Measurements from ENCODE around the gene ANKRD2. TPM values are rescaled to one million over a fixed set of nuclear protein-coding genes. Genes with fewer than 3 reads are reported as not detected.

ANKRD2 gene
- polyA plus RNA-seq, 3 donors from 2014 or later: not detected

DNA sequence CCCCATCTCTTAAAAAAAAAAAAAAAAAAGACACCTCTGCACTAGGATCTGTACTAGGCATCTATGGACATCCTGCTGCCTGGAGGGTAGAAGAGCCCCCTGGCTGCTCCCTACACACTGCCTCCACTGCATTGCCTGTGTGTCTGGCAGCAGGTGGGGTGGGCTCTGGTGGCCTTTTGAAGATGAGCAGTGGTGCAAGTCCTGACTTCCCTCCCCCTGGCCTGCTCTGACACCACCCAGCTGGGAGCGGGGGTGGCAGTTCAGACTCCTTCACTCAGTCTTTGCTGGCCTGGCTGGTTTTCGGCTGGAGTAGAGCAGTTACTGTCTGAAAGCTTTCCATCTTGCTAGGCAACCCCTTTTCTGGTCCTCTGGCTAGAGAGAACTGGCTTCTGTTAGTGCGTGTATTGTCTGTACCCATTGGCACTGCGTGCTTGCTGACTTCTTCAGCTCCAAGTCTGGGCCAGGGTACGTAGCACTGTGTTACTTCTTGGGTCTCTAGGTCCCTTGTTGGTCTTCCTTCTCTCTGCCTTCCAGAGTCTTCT is 34.6 kb downstream of the ANKRD2 start:
- H3K4me1 Mint-ChIP-seq: no peaks in the 10 kb centered on the region

DNA sequence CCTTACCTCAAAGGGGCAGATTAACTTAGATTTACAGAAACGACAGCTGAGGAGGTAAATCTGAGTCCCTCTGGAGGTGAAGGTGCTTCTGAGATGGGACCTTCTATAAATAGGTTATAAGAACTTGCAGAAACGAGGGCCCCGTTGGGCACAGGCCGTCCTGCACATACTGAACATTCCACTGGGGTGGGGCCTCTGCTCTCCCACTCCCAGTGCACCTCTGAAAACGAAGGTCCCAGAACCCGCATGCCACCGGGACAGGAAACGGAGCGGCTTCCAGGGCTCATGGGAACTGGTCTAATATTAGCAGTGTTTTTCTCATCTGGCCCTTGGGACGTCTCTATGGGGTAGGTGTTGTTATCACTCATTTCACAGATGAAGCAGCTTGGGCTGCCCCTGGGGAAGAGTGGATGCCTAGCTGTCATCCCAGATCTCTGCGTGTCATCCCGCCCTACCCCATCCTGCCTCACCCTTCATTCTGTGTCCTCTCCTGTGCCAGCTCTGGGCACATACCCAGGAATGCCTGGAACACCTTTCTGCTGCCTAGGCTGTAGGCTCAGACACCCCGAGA is 36.5 kb downstream of the ANKRD2 start:
- Mint-ChIP-seq H3K4me1 (no peaks in the 10 kb centered on the region), H3K4me3 (no peak overlapping the region), H3K27me3 (ENCODE audit: low read depth in 3 of 3) (peaks cover 0 to 5% (median 0%) of the 10 kb centered on the region in 3 donors), H3K27ac (no peak overlapping the region), H3K36me3 (no peaks in the 10 kb centered on the region), H3K9me3 (no peaks in the 10 kb centered on the region)
- no peak for DNase-seq

More for the DNA sequence above, 34.6 kb downstream of the ANKRD2 start:
- no peaks in the 10 kb centered on the region for H3K9me3 Mint-ChIP-seq
- H3K27me3 Mint-ChIP-seq (ENCODE audit: low read depth in 3 of 3): peaks cover 0 to 5% (median 2%) of the 10 kb centered on the region in 3 donors
- no peak overlapping the region for H3K4me3 Mint-ChIP-seq
- DNase-seq: no peak
- H3K36me3 Mint-ChIP-seq: no peaks in the 10 kb centered on the region
- H3K27ac Mint-ChIP-seq: no peak overlapping the region

- no peak overlapping the region for H3K4me3 Mint-ChIP-seq
- no peak for DNase-seq
- no peaks in the 10 kb centered on the region for H3K4me1 Mint-ChIP-seq
- no peak overlapping the region for H3K27ac Mint-ChIP-seq
- peaks cover 0 to 4% (median 0%) of the 10 kb centered on the region in 3 donors for H3K27me3 Mint-ChIP-seq (ENCODE audit: low read depth in 3 of 3)
- H3K9me3 Mint-ChIP-seq: no peaks in the 10 kb centered on the region
- H3K36me3 Mint-ChIP-seq: peaks cover 0 to 3% (median 3%) of the 10 kb centered on the region in 3 donors
Measured at GRCh38 chr10:97611473-97611872, 38.9 kb downstream of the ANKRD2 start.

DNA sequence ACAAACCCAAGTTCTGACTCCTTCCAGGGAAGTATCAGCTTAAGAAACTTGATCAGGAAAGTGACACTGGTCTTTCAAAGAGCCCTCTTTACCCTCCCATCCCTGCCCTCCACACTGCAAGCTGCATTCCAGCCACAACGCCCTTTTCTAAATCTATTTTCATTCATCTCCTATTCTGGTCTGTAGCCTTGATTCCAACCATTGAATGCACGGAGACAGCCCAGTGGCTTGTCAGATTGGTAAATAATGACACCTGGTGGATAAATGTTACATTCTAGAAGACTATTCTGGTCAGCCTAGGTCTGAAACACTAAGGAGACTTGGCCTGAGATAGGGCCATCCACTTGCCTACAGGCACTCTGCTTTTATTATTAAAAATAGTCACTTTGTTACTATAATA is 39.8 kb downstream of the ANKRD2 start:
- Mint-ChIP-seq H3K27ac (no peak overlapping the region), H3K27me3 (ENCODE audit: low read depth in 3 of 3) (no peaks in the 10 kb centered on the region), H3K9me3 (no peaks in the 10 kb centered on the region), H3K36me3 (peaks cover 0 to 7% (median 3%) of the 10 kb centered on the region in 3 donors), H3K4me3 (no peak overlapping the region), H3K4me1 (no peaks in the 10 kb centered on the region)
- DNase-seq: peak; percentile 14 to 28 (median 24)

DNA sequence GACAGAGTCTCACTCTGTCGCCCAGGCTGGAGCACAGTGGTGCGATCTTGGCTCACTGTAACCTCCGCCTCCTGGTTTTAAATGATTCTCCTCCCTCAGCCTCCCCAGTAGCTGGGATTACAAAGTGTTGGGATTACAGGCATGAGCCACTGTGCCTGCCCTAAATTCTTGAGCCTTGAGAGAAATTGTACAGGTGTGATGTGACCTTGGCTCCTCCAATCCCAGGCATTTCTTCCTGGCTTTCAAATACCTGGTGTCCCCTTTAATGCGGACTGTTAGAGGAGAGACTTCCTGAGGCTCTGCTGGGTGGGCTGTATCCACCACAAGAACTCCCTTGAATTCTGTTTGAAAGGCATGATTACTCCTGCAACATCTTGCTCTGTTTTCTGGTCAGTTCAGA is 45.7 kb downstream of the ANKRD2 start:
- Mint-ChIP-seq H3K36me3 (peaks cover 0 to 7% (median 3%) of the 10 kb centered on the region in 3 donors), H3K27me3 (ENCODE audit: low read depth in 3 of 3) (peaks cover 0 to 4% (median 0%) of the 10 kb centered on the region in 3 donors), H3K4me1 (no peaks in the 10 kb centered on the region), H3K27ac (no peak overlapping the region), H3K4me3 (no peak overlapping the region), H3K9me3 (no peaks in the 10 kb centered on the region)
- DNase-seq: no peak

DNA sequence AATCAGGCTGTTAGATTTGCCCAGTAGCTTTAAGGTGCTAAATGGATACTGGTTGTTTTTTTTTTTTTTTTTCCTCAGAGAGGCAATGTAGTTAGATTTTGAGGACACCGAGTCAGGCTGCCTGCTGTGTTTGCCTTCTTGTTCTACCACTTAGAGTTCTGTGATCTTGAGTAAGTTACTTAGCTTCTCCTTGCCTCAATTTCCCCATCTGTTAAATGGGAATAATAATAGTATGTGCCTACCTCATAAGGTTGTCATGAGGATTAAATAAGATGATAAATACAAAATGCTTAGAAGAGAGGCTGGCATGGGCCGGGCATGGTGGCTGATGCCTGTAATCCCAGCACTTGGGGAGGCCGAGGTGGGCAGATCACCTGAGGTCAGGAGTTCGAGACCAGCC is 46.2 kb downstream of the ANKRD2 start:
- Mint-ChIP-seq H3K27me3 (ENCODE audit: low read depth in 3 of 3) (peaks cover 0 to 4% (median 0%) of the 10 kb centered on the region in 3 donors), H3K4me3 (no peak overlapping the region), H3K36me3 (peaks cover 0 to 7% (median 3%) of the 10 kb centered on the region in 3 donors), H3K27ac (no peak overlapping the region), H3K9me3 (no peaks in the 10 kb centered on the region), H3K4me1 (no peaks in the 10 kb centered on the region)
- DNase-seq: no peak

DNA sequence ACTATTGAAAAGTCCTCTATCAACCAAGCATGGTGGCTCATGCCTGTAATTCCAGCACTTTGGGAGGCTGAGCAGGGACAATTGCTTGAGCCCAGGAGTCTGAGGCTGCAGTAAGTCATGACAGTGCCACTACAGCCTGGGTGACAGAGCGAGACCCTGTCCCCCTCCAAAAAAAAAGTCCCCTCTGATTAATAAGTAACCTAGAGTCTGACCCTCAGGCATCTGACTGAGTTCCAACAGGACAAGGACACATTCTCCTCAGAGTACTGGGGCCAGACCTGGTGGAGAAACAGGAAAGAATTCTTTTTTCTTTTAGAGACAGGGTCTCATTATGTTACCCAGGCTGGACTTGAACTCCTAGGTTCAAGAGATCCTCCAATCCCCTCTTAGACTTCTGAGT is 50.7 kb downstream of the ANKRD2 start:
- Mint-ChIP-seq H3K4me3 (no peak overlapping the region), H3K36me3 (no peaks in the 10 kb centered on the region), H3K27me3 (ENCODE audit: low read depth in 3 of 3) (peaks cover 0 to 4% (median 0%) of the 10 kb centered on the region in 3 donors), H3K4me1 (no peaks in the 10 kb centered on the region), H3K9me3 (no peaks in the 10 kb centered on the region), H3K27ac (no peak overlapping the region)
- DNase-seq: no peak

DNA sequence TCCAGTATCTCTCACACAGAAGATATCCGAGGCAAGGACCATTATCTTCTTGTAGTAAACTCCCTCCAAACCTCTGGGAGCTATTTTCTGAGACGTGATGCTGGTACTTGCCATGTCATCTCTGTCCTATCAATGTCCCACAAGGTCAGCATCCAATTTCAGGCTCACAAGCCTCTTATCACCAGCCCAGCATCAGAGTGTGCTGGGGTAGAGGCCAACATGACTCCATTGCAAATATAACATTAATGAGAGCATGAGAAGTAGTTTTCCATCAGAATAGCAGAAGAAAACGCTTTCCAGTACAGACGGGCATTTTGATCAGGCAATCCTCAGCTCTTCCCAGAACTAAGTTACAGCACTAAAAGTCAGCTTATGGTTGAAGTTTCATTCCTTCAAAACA is 55.2 kb downstream of the ANKRD2 start:
- Mint-ChIP-seq H3K27ac (peak overlapping the region in 1 of 6 donors; percentile 10), H3K4me3 (no peak overlapping the region), H3K9me3 (no peaks in the 10 kb centered on the region), H3K36me3 (peaks cover 0 to 4% (median 0%) of the 10 kb centered on the region in 3 donors), H3K4me1 (peaks cover under 1 to 3% of the 10 kb centered on the region in 2 donors), H3K27me3 (ENCODE audit: low read depth in 3 of 3) (peaks cover 0 to 4% (median 1%) of the 10 kb centered on the region in 3 donors)
- DNase-seq: no peak

DNA sequence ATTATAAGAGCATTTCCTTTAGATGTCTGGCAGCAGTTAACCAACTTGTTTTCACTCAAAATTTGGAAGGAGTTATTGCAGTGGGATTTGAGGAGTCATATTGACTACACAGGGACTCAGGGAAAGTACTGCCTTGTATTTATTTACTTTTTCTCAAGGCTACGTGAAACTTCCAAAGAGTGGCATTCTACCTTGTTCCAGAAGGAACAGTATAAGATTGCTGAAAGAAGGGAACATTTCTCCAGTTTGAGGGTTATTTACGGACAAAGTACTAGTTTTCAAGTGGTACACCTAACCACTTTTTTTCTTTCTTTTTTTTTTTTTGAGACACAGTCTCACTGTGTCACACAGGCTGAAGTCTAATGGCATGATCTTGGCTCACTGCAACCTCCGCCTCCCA is 55.6 kb downstream of the ANKRD2 start:
- Mint-ChIP-seq H3K9me3 (no peaks in the 10 kb centered on the region), H3K4me3 (no peak overlapping the region)
- DNase-seq: no peak

GRCh38 chr10:97629289-97629688 is 56.7 kb downstream of the ANKRD2 start:
- DNase-seq: no peak
- peaks cover 13 to 17% of the 10 kb centered on the region in 2 donors for H3K4me1 Mint-ChIP-seq
- peaks cover 8 to 12% (median 11%) of the 10 kb centered on the region in 3 donors for H3K27me3 Mint-ChIP-seq (ENCODE audit: low read depth in 3 of 3)
- H3K9me3 Mint-ChIP-seq: no peaks in the 10 kb centered on the region
- H3K27ac Mint-ChIP-seq: no peak overlapping the region
- peaks cover 0 to 4% (median 0%) of the 10 kb centered on the region in 3 donors for H3K36me3 Mint-ChIP-seq
- no peak overlapping the region for H3K4me3 Mint-ChIP-seq

More for the DNA sequence above, 55.6 kb downstream of the ANKRD2 start:
- H3K27ac Mint-ChIP-seq: no peak overlapping the region
- peaks cover 0 to 4% (median 0%) of the 10 kb centered on the region in 3 donors for H3K36me3 Mint-ChIP-seq
- peaks cover 6 to 8% of the 10 kb centered on the region in 2 donors for H3K4me1 Mint-ChIP-seq
- peaks cover 2 to 7% (median 6%) of the 10 kb centered on the region in 3 donors for H3K27me3 Mint-ChIP-seq (ENCODE audit: low read depth in 3 of 3)

GRCh38 chr10:97631098-97631497 is 58.5 kb downstream of the ANKRD2 start:
- Mint-ChIP-seq H3K9me3 (no peaks in the 10 kb centered on the region), H3K4me3 (no peak overlapping the region), H3K36me3 (peaks cover 0 to 4% (median 0%) of the 10 kb centered on the region in 3 donors), H3K4me1 (peaks cover 13 to 17% of the 10 kb centered on the region in 2 donors), H3K27ac (no peak overlapping the region), H3K27me3 (ENCODE audit: low read depth in 3 of 3) (peaks cover 8 to 12% (median 11%) of the 10 kb centered on the region in 3 donors)
- DNase-seq: no peak

- peak within 1 kb of the TSS; percentile 95 to 100 (median 95) for H3K4me3 Mint-ChIP-seq
- DNase-seq: peak; percentile 89 to 91 (median 90)
- peak within 1 kb of the TSS; percentile 47 to 92 (median 84) for H3K27ac Mint-ChIP-seq
- H3K27me3 Mint-ChIP-seq (ENCODE audit: low read depth in 3 of 3): peaks cover 8 to 12% (median 11%) of the 10 kb centered on the region in 3 donors
- no peaks in the 10 kb centered on the region for H3K9me3 Mint-ChIP-seq
- H3K4me1 Mint-ChIP-seq: peaks cover 13 to 17% of the 10 kb centered on the region in 2 donors
- H3K36me3 Mint-ChIP-seq: peaks cover 0 to 4% (median 0%) of the 10 kb centered on the region in 3 donors
Measured at GRCh38 chr10:97632949-97633884, 60.6 kb downstream of the ANKRD2 start, which contains the start of gene MORN4. Gene MORN4 (minus strand): TSS chr10:97633500. CDS start chr10:97619653, 13,847 bp downstream.

Measured in immature natural killer cell (primary cell).